ENCODE data around the gene RAMP1. TPM values are rescaled to one million over a fixed set of nuclear protein-coding genes. Genes with fewer than 3 reads are reported as not detected.
"Not testable (repeated sequence)": the region's sequence is repeated elsewhere in the genome, so short reads cannot be mapped to it uniquely, and the experiment has no call there.

Gene RAMP1
- total RNA-seq, 6 donors from 2014 or later: 3.4 to 14.4 (median 9.9) TPM

DNA sequence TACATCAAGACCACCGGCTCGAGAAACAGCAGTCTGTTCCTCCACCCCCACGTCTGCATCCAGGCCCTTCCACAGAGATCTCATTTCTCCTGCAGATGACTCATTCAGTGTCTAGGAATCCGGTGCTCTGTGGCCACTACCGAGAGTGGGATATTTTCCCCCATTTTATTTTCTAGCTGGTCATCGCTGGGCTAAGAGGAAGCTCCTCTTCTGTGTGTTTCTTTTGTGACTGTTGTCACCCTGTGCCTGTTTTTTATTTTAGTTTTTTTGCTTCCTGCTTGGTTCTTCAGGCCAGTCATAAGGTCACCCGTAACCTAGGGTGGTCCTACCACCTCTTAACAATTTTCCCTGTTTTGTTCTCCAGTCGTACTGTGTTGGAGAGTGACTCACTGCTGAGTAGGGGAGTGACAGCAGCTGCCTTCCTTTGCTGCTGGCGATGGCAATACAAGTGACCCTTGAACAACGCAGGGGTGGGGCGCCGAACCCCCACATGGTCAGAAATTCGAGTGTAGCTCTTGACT, 6.7 kb downstream of the RAMP1 start:
- Histone ChIP-seq H3K9me3 (no peaks in the 10 kb centered on the region), H3K4me3 (no peak overlapping the region), H3K27me3 (no peaks in the 10 kb centered on the region), H3K27ac (no peak overlapping the region), H3K36me3 (no peaks in the 10 kb centered on the region), H3K4me1 (peaks cover 0 to 2% (median under 1%) of the 10 kb centered on the region in 4 donors)
- ATAC-seq (ENCODE audit: low FRiP score in 2 of 2) (no peak), DNase-seq (no peak)
- 72 to 78% methylated on average over 13 of the region's 13 CpGs for WGBS, 2 donors
- TF ChIP-seq POLR2A (IDR thresholded peaks at IDR 0.05) (no peak), POLR2AphosphoS5 (IDR thresholded peaks at IDR 0.05) (no peak), EP300 (IDR thresholded peaks at IDR 0.05) (no peak)
- TF ChIP-seq, protein P1, sequence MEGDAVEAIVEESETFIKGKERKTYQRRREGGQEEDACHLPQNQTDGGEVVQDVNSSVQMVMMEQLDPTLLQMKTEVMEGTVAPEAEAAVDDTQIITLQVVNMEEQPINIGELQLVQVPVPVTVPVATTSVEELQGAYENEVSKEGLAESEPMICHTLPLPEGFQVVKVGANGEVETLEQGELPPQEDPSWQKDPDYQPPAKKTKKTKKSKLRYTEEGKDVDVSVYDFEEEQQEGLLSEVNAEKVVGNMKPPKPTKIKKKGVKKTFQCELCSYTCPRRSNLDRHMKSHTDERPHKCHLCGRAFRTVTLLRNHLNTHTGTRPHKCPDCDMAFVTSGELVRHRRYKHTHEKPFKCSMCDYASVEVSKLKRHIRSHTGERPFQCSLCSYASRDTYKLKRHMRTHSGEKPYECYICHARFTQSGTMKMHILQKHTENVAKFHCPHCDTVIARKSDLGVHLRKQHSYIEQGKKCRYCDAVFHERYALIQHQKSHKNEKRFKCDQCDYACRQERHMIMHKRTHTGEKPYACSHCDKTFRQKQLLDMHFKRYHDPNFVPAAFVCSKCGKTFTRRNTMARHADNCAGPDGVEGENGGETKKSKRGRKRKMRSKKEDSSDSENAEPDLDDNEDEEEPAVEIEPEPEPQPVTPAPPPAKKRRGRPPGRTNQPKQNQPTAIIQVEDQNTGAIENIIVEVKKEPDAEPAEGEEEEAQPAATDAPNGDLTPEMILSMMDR (IDR thresholded peaks at IDR 0.05): no peak

DNA sequence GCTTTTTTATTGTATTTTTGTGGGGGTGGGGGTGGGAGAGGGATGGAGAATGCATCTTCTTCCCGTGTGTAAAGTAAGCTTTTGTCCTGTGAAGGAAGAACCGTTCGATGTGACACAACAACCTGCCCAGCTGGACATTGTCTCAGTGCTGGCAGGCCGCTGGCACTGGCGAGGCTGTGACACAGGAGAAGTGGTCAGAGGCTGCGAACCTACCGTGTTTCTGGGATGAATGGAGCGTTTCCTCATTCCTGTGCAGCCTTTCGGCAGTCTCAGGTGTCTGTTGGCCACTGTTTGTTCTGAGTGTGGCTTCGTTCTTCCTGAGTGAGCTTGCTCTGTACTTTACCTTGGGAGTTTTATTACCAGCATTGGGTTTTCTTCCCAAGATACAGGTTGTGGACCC, 8.0 kb downstream of the RAMP1 start:
- TF ChIP-seq EP300 (IDR thresholded peaks at IDR 0.05) (no peak), POLR2AphosphoS5 (IDR thresholded peaks at IDR 0.05) (no peak), POLR2A (IDR thresholded peaks at IDR 0.05) (no peak)
- TF ChIP-seq, protein P1 (IDR thresholded peaks at IDR 0.05): no peak
- Histone ChIP-seq H3K27me3 (no peaks in the 10 kb centered on the region), H3K27ac (no peak overlapping the region), H3K4me3 (no peak overlapping the region), H3K36me3 (no peaks in the 10 kb centered on the region), H3K9me3 (no peaks in the 10 kb centered on the region), H3K4me1 (no peaks in the 10 kb centered on the region)
- WGBS, 2 donors: 78 to 86% methylated on average over 10 of the region's 10 CpGs
- DNase-seq: no peak
- ATAC-seq (ENCODE audit: low FRiP score in 2 of 2): no peak

DNA sequence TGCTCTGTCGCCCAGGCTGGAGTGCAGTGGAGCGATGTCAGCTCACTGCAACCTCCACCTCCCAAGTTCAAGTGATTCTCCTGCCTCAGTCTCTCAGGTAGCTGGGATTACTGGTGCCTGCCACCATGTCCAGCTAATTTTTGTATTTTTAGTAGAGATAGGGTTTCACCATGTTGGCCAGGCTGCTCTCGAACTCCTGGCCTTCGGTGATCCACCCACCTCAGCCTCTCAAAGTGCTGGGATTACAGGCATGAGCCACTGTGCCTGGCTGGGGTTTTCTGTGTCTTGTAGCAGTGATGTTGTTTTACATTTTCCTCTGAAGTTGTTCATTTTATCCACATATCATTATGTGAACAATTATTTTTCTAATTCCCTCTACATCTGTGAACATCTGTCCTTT, 8.7 kb downstream of the RAMP1 start:
- not testable (repeated sequence) for ATAC-seq (ENCODE audit: low FRiP score in 2 of 2); H3K27ac ChIP-seq; H3K27me3 ChIP-seq; H3K36me3 ChIP-seq; DNase-seq; H3K9me3 ChIP-seq; H3K4me1 ChIP-seq; H3K4me3 ChIP-seq
- WGBS, 2 donors: 90 to 100% methylated on average over 3 to 4 of the region's 4 CpGs

DNA sequence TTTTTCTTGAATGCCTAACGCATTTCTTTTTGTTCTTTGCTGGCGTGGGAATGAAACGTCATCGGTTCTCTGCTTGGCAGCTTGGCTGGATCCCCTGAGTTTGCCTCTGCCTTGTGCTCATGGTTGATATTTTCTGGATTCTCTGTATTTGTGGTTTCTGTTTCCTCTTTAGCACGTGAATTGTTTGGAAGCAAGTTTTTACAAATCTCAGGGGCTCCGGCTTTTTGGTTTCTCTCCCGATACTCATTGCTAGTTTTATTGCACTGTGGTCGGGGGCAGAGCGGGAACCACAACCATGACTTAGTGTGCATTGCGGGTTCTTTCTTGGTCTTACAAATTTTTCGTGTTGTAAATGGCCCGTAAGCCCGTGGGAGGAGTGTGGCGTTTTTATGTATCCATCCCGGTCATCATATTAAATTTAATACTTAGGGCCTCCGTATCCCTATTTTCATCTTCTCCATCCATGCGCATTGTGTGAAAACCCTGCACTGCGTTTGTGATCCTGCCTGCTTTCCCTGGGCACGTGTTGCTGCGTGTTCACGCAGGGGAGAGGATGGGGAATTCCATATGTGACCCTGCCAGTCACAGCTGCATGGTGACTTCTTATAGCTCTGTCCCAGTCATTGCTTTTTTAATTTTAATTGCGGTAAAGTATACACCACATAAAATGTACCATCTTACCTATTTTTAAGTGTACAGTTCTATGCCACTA, 9.4 kb downstream of the RAMP1 start:
- Histone ChIP-seq H3K9me3 (no peaks in the 10 kb centered on the region), H3K27me3 (no peaks in the 10 kb centered on the region), H3K4me1 (peaks cover 0 to 4% (median 0%) of the 10 kb centered on the region in 4 donors), H3K27ac (no peak overlapping the region), H3K36me3 (no peaks in the 10 kb centered on the region), H3K4me3 (no peak overlapping the region)
- ATAC-seq (ENCODE audit: low FRiP score in 2 of 2) (no peak), DNase-seq (no peak)
- 66 to 71% methylated on average over 22 of the region's 22 CpGs for WGBS, 2 donors
- TF ChIP-seq, protein P1 (IDR thresholded peaks at IDR 0.05): no peak

DNA sequence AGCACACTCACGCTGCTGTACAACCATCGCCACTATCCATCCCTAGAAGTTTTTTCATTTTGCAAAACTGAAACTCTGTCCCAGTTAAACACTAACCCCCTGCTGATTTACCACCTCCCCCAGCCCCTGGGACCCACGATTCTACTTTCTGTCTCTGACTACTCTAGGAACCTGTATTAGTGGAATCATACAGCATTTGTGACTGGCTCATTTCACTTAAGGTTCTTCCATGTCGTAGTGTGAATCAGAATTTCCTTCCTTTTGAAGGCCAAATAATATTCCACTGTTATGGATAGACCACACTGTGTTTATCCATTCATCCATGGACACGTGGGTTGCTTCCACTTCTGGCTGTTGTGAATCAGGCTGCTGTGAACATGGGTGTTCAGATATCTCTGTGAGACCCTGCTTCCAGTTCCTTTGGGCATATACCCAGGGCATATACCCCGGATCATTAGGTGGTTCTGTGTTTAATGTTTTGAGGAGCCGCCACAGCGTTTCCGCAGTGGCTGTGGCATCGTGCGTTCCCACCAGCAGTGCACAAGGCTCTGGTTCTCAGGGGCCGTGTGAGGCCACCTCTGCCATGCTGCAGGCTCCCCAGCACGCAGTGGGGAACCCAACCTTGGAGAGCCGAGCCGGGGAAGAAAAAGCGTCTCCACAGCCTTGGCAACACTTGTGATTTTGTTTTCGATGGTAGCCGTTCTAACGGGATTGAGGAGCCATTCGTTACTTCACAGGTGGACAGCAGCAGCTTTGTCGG, 10.1 kb downstream of the RAMP1 start:
- Histone ChIP-seq H3K27me3 (no peaks in the 10 kb centered on the region), H3K27ac (no peak overlapping the region), H3K4me1 (peaks cover 0 to 7% (median 0%) of the 10 kb centered on the region in 4 donors), H3K9me3 (no peaks in the 10 kb centered on the region), H3K36me3 (no peaks in the 10 kb centered on the region), H3K4me3 (no peak overlapping the region)
- ATAC-seq (ENCODE audit: low FRiP score in 2 of 2): no peak
- 92% methylated on average over 17 to 21 of the region's 21 CpGs for WGBS, 2 donors
- no peak for DNase-seq
- TF ChIP-seq POLR2A (IDR thresholded peaks at IDR 0.05) (no peak), EP300 (IDR thresholded peaks at IDR 0.05) (no peak), POLR2AphosphoS5 (IDR thresholded peaks at IDR 0.05) (no peak)
- TF ChIP-seq, protein P1 (IDR thresholded peaks at IDR 0.05): no peak
